NCI-H82 treated with DMSO at 0.1 percent for 48 hours (cell line): ENCODE results near the gene CDKN2AIPNL.

Experiments
- DNase-seq: peaks from one replicate; lab custom pipeline; 2025; ENCODE audit not compliant: unreplicated experiment; lab: John Stamatoyannopoulos, UW

The CDKN2AIPNL gene, protein sequence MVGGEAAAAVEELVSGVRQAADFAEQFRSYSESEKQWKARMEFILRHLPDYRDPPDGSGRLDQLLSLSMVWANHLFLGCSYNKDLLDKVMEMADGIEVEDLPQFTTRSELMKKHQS

DNA sequence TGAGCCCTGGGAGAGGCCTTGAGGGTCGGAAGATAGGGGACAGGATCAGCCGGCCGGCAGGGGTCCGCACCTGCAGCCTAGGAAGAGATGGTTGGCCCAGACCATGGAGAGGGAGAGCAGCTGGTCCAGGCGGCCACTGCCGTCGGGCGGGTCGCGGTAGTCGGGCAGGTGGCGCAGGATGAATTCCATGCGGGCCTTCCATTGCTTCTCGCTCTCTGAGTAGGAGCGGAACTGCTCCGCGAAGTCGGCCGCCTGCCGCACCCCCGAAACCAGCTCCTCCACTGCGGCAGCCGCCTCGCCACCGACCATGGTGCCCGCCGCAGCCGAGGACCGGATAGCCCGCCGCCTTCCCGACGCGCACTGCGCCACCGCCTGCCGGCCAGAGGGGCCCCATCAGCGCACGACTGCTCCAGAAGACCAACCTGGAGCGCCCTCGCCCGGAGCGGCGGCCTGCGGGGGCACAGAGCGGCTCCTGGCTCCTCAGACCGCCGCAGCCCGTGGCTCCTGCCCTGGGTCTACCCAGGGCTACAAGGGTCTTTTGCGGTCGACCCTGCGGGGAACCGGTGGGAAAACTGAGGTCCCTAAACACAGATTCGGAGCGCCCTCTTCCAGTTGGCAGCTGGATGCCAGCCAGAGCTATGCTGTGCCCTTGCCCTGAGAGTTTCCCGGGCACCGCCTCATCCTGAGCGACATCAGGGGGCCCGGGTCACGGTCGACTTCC lies at the start of gene CDKN2AIPNL:
CDKN2AIPNL (minus strand) TSS at position 336 of the 721 bp plus-strand sequence; CDS start at position 309, 27 bp downstream.
- DNase-seq: peak; percentile 50

DNA sequence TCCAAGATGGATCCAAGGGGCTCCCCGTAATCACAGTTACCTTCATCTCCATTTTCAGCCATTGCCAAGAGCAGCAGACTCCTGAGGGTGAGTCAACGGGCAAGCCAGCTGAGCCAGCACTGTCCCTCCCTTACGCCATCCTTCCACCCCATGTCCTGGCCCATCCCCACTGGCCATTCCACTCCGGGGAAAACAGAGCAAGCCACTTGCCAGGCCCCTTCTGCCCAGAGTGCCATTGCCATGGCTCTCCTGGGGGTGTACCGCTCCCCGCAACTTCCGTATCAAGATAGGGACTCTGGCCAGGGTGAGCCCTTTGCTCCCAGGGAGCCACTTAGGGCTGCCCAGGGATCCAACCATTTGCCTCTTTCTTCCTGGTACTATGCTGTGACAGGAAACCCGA lies 48.9 kb upstream of the CDKN2AIPNL start:
- no peak for DNase-seq

GRCh38 chr5:134459491-134459890 lies 47.8 kb upstream of the CDKN2AIPNL start:
- no peak for DNase-seq

GRCh38 chr5:134459010-134459403 lies 47.3 kb upstream of the CDKN2AIPNL start:
- no peak for DNase-seq

- no peak for DNase-seq
Measured at GRCh38 chr5:134458234-134459009, 46.7 kb upstream of the CDKN2AIPNL start.

GRCh38 chr5:134457801-134458200 lies 46.1 kb upstream of the CDKN2AIPNL start:
- DNase-seq: no peak

DNA sequence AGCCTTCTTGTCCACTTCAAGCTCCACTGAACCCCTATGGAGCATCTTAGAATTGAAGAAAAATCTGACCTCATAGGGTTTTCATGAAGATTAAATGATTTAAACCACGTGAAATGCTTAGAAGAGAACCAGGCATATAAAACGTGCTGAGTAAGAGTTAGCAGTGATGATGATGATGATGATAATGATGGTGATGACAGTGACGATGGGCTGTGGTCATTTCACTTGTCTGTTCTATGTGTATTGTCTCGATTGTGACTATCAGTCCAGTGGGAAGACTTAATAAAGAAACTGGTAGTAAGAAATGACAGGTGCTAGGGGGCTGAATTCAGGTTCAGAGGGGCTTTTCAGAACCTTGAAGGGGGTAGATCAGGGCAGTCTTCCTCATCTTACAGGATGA lies 45.1 kb upstream of the CDKN2AIPNL start:
- no peak for DNase-seq

DNA sequence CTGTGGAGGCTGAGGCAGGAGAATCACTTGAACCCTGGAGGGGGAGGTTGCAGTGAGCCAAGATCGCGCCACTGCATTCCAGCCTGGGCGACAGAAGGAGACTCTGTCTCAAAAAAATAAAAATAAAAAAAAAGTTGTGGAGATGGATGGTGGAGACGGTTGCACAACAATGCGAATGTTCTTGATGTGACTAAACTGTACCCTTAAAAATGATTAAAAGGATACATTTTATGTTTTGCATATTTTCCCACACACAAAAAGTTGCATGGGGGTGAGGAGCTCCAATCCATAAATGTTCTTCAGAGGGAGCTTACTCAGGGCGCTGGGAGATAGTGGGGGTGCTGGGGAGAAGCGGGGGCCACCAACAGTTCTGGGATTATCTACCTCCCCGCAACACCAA lies 43.8 kb upstream of the CDKN2AIPNL start:
- DNase-seq: no peak

DNA sequence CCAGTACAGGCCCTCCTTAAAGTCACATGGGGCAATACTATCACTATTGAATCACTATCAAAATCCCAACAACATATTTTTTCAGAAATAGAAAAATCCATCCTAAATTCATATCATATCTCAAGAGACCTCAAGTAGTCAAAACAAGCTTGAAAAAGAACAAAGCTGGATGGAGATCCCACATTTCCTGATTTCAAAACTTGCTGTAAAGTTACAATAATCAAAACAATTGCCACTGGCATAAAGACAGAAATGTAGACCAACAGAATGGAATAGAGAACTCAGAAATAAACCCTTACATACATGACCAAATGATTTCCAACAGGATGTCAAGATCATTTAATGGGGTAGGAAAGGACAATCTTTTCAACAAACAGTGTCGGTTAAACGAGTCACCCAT lies 41.3 kb upstream of the CDKN2AIPNL start:
- DNase-seq: no peak

DNA sequence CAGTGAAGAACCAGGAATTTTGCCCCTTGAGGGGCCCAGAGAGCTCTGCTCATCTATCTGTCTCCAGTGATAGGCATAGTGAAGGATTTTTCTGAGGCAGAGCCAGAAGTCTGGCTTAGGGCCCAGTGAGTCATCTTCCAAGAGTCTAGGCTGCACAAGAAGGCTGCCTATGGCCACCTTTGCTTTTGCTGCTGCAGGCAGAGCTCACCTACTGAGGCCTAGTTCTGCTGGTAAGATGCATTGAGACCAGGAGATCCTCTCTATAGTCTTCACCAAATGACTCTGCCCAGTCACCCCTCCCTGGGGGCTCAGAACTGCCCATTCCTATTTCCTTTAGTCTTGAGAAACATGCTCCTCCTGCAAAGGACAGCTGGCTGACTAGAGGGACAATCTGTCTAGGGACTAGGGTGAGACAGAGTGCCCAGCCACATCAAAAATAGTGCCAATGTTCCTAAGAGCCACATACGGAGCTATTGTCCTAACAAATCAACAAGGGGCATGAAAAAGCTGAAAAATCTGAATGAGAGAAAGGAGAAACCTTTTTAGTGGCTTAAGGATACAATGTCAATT lies 40.3 kb upstream of the CDKN2AIPNL start:
- no peak for DNase-seq

- DNase-seq: no peak
Measured at GRCh38 chr5:134451225-134451935, 39.7 kb upstream of the CDKN2AIPNL start.

GRCh38 chr5:134450374-134450773 lies 38.7 kb upstream of the CDKN2AIPNL start:
- DNase-seq: no peak

GRCh38 chr5:134449167-134449566 lies 37.5 kb upstream of the CDKN2AIPNL start:
- no peak for DNase-seq

DNA sequence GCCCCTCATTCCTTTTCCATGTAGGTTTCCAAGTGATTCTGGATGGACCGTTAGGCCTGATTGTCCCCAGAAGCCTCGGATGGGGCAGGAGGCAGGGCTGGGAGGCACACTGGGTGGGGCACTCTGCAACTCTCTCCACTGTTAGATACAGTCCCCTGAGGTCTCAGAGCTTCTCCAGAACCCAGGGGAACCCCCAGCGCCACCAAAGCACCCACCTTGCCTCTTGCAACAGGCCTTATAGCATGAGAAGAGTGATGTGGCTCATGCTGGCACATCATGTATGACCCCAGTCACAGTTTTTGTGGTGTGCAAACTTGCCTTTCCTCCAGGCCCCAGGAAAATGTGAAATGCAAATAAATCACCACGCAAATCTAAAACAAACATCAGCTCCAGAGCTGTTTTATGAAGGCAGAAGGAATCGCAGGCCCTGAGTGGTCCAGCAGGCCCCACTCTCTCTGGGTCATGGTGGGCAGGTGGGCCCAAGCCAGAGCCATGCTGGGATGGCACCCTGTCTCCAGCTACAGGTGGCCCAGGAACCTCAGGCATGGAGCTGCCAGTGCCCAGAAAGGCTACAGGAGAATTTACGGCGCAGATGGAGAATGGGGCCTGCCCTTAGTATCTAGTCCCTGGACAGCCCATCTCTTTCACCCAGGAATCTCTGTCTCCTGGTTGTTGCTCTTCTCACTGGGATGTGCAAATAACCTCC lies 36.3 kb upstream of the CDKN2AIPNL start:
- no peak for DNase-seq

- no peak for DNase-seq
Measured at GRCh38 chr5:134446938-134447337, 35.3 kb upstream of the CDKN2AIPNL start.

GRCh38 chr5:134445856-134446818 lies 34.5 kb upstream of the CDKN2AIPNL start:
- no peak for DNase-seq

- no peak for DNase-seq
Measured at GRCh38 chr5:134444941-134445471, 33.3 kb upstream of the CDKN2AIPNL start.

GRCh38 chr5:134440201-134440755 lies 28.6 kb upstream of the CDKN2AIPNL start:
- DNase-seq: no peak

GRCh38 chr5:134439210-134439654 lies 27.6 kb upstream of the CDKN2AIPNL start:
- no peak for DNase-seq
